Sigmoid colon (tissue), 4 donors: ENCODE data around the gene DOK6.

Experiments
- POLR2A ChIP-seq, 2 donors: fragments of 450-650 bp; IDR thresholded peaks; one replicate each; pipeline ENCODE4 v1.6.1; 2016; ENCODE audit warnings: antibody characterized with exemption in 2 of 2, mild to moderate bottlenecking in 2 of 2, moderate library complexity in 2 of 2
- POLR2AphosphoS5 ChIP-seq, 4 donors: sonication (generic); formaldehyde crosslinking; IDR thresholded peaks; one replicate each; pipeline ENCODE4 v1.6.1; 2017; ENCODE audit warnings: antibody characterized with exemption in 4 of 4

DNA sequence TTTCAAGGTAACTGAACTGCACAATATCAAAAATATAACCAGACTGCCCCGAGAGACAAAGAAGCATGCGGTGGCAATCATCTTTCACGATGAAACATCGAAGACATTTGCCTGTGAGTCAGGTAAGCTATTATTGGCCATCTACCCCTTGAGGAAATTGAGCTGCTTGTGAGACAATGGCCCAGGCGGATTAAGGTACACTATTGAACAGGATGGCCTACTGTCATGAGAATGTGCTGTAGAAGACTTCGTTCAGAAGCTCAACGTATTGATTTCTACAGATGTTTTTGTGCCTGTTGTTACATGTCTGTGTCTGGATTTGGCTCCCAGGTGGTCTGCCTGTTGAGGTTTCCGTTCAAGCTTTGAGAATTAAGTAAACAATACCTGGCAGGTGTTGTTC lies 198.7 kb downstream of the DOK6 start:
- TF ChIP-seq POLR2A (IDR thresholded peaks at IDR 0.05): no peak
- no peak for TF ChIP-seq POLR2AphosphoS5 (IDR thresholded peaks at IDR 0.05)
